Neural crest cell (in vitro differentiated cells): ENCODE measurements around the gene ELOVL6. TPM values are rescaled to one million over a fixed set of nuclear protein-coding genes. Genes with fewer than 3 reads are reported as not detected.

Source experiments
- DNase-seq: peaks from one replicate; pipeline ENCODE4 v3.0.0; 2021; ENCODE audit warnings: low read depth, mixed read lengths, low spot score
- H3K27ac Mint-ChIP-seq: one replicate; pipeline ENCODE4 v1.8.0; 2021; ENCODE audit warnings: mild to moderate bottlenecking, mixed read lengths; ENCODE audit not compliant: unreplicated experiment
- H3K27me3 Mint-ChIP-seq: 2 replicates; pipeline ENCODE4 v1.8.0; 2021; ENCODE audit warnings: low read depth, mild to moderate bottlenecking, mixed read lengths
- H3K36me3 Mint-ChIP-seq: 2 replicates; pipeline ENCODE4 v1.8.0; 2021; ENCODE audit warnings: low read depth, mild to moderate bottlenecking, mixed read lengths
- H3K4me1 Mint-ChIP-seq: 2 replicates; pipeline ENCODE4 v1.8.0; 2021; ENCODE audit warnings: mixed read lengths
- H3K4me3 Mint-ChIP-seq: one replicate; pipeline ENCODE4 v1.8.0; 2021; ENCODE audit warnings: mild to moderate bottlenecking, mixed read lengths
- H3K9me3 Mint-ChIP-seq: 2 replicates; pipeline ENCODE4 v1.8.0; 2021; ENCODE audit warnings: mixed read lengths
- CTCF ChIP-seq: fragments of 200-600 bp; sonication (generic); conservative IDR thresholded peaks from 2 replicates; pipeline ENCODE4 v1.5.0; 2021; ENCODE audit warnings: antibody characterized with exemption, mild to moderate bottlenecking
- total RNA-seq: library from RNA; stranded (reverse); gene quantifications from 2 replicates; pipeline ENCODE4 v1.2.1, GENCODE V29; 2021

The ELOVL6 gene
- total RNA-seq, 1 donor from 2014 or later: 105 TPM

DNA sequence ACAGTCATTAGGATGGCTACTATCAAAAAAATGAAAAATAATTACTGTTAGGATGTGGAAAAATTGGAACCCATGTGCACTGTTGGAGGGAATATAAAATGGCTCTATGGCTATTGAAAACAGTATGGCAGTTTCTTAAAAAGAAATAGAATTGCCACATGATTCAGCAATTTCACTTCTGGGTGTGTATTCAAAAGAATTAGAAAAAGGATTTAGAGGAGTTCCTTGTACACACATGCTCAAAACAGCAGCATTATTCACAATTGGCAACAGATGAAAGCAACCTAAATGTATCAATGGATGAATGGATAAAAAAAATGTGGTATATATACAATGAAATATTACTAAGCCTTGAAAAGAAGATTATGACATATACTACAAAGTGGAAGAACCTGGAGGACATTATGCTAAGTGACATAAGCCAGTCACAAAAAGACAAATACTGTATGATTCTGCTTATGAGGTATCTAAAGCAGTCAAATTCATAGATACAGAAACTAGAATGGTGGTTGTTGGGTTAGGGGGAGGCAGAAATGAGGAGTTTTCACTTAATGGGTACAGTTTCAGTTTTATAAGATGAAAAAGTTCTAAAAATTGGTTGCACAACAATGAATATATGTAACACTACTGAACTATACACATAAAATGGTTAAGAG lies 123.2 kb downstream of the ELOVL6 start:
- Mint-ChIP-seq H3K27ac (no peak overlapping the region), H3K27me3 (no peaks in the 10 kb centered on the region), H3K36me3 (peaks cover 38% of the 10 kb centered on the region), H3K4me1 (peaks cover 15% of the 10 kb centered on the region), H3K4me3 (no peak overlapping the region), H3K9me3 (peaks cover 6% of the 10 kb centered on the region)
- TF ChIP-seq CTCF: no peak
- no peak for DNase-seq

- H3K27ac Mint-ChIP-seq: no peak overlapping the region
- DNase-seq: no peak
- TF ChIP-seq CTCF: no peak
- no peak overlapping the region for H3K4me3 Mint-ChIP-seq
- H3K36me3 Mint-ChIP-seq: peaks cover 40% of the 10 kb centered on the region
- no peaks in the 10 kb centered on the region for H3K27me3 Mint-ChIP-seq
- H3K9me3 Mint-ChIP-seq: peaks cover 6% of the 10 kb centered on the region
- peaks cover 19% of the 10 kb centered on the region for H3K4me1 Mint-ChIP-seq
Measured at GRCh38 chr4:110074570-110074969, 123.8 kb downstream of the ELOVL6 start.

DNA sequence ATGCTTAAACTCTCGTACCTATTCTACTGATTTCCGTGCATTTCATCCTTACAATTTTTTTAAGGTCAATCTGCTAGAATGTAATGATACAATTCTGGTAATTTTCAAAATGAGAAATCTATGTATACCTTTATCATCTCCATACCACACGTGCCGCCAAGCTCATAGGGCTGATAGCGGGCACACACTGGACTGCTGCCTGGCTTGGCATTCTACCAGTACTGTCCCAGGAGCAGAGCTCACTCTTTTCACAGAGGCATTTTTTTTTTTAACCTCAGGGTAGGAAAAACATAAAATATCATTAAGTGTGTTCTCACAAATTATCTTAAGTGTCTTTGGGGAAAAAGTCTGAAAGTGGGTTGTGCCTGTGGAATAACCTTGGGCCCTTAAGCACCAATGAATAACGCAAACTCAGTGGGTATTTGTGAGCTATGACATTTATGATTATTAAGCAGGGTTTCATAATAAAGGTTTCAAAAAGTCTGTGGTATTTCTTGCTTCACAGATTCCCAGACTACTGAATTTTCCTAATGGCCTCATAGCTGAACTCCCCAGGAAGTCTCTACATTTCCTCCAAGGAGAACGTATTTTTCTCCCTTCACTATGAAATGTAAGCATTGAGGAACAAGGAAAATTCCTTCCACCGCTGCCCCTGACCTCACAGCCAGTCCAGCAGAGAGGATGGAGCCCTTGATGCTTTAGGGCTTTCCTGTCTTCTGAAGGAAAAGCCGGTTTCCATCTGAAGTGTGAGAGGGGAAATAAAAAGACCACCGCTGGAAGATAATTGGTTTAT lies 125.2 kb downstream of the ELOVL6 start:
- peaks cover 19% of the 10 kb centered on the region for H3K4me1 Mint-ChIP-seq
- no peak overlapping the region for H3K4me3 Mint-ChIP-seq
- peaks cover 3% of the 10 kb centered on the region for H3K9me3 Mint-ChIP-seq
- H3K36me3 Mint-ChIP-seq: peaks cover 33% of the 10 kb centered on the region
- no peak for DNase-seq
- H3K27ac Mint-ChIP-seq: no peak overlapping the region
- no peak for TF ChIP-seq CTCF
- H3K27me3 Mint-ChIP-seq: no peaks in the 10 kb centered on the region

- Mint-ChIP-seq H3K4me1 (peaks cover 24% of the 10 kb centered on the region), H3K27me3 (no peaks in the 10 kb centered on the region), H3K9me3 (no peaks in the 10 kb centered on the region), H3K27ac (no peak overlapping the region), H3K36me3 (peaks cover 23% of the 10 kb centered on the region), H3K4me3 (no peak overlapping the region)
- no peak for DNase-seq
- TF ChIP-seq CTCF: no peak
Measured at GRCh38 chr4:110071466-110071865, 126.9 kb downstream of the ELOVL6 start.

GRCh38 chr4:110068248-110068647 lies 130.2 kb downstream of the ELOVL6 start:
- no peak for TF ChIP-seq CTCF
- Mint-ChIP-seq H3K4me3 (no peak overlapping the region), H3K4me1 (peaks cover 21% of the 10 kb centered on the region), H3K27ac (no peak overlapping the region), H3K36me3 (peaks cover 14% of the 10 kb centered on the region), H3K27me3 (no peaks in the 10 kb centered on the region), H3K9me3 (no peaks in the 10 kb centered on the region)
- no peak for DNase-seq
